WI38 (cell line): Measurements from ENCODE around the gene NOG.

Experiments used
- H3K4me3 ChIP-seq: 2 replicates; pipeline ENCODE4 v1.5.1; 2011; ENCODE audit warnings: low read depth, mild to moderate bottlenecking, control low read depth, low read length
- TF ChIP-seq, protein P1 (sequence below): IDR thresholded peaks from 2 replicates; pipeline ENCODE4 v1.5.1; 2012; ENCODE audit warnings: low read depth, mild to moderate bottlenecking, control low read depth, low read length

NOG gene

DNA sequence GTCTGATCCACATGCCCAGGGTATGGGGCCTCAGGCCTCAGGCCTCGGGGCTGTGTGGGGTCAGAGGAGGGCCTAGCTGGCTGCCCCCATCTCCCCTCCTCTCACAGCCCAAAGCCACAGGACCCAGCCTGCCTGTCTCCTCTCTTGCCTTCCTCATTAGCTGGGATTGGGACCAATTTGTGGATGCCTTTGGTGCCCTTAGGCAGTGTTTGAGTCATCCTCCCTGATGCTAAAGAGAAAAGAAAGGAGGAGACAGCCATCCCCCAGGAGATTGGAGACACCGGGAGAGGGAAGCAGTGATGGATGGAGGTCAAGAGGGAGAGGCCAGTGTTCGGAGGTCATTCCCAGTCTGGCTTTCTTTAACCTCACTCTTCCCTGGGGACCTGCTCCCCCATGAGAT is 23.3 kb upstream of the NOG start:
- H3K4me3 ChIP-seq: no peak overlapping the region
- TF ChIP-seq, protein P1, sequence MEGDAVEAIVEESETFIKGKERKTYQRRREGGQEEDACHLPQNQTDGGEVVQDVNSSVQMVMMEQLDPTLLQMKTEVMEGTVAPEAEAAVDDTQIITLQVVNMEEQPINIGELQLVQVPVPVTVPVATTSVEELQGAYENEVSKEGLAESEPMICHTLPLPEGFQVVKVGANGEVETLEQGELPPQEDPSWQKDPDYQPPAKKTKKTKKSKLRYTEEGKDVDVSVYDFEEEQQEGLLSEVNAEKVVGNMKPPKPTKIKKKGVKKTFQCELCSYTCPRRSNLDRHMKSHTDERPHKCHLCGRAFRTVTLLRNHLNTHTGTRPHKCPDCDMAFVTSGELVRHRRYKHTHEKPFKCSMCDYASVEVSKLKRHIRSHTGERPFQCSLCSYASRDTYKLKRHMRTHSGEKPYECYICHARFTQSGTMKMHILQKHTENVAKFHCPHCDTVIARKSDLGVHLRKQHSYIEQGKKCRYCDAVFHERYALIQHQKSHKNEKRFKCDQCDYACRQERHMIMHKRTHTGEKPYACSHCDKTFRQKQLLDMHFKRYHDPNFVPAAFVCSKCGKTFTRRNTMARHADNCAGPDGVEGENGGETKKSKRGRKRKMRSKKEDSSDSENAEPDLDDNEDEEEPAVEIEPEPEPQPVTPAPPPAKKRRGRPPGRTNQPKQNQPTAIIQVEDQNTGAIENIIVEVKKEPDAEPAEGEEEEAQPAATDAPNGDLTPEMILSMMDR: no peak

- H3K4me3 ChIP-seq: no peak overlapping the region
- TF ChIP-seq, protein P1: no peak
These were observed 22.0 kb upstream of the NOG start for GRCh38 chr17:56571456-56571855.

DNA sequence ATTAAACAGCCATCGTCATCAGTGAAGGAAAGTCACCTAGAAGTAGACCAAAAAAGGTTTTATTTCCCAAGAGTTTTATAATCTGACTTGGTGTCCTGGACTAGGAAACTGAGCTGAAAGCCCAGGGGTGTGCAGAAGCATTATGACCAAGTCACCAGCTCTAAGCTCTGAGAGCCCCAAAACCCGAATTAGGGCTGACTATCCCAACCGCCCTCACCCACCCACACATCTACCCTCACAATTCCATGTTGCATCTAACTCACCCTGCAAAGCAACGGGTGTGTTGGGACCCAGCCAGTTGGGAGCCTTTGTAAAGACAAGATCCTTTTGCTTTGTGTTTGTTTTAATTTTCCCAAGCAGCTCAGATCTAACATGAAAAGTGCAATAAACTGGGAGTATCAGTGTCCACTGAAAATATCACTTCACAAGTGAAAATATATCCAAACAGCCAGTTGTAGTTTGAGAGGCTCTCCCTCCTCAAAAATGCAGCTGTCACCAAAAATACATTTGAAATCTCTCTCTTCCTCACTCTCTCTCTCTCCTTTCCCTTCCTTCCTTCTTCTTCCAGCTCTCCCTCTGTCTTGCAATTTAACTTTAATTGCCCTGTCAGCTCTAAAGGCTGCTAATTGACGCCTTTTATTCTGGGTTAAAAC is 16.2 kb upstream of the NOG start:
- no peak overlapping the region for H3K4me3 ChIP-seq
- TF ChIP-seq, protein P1: no peak

DNA sequence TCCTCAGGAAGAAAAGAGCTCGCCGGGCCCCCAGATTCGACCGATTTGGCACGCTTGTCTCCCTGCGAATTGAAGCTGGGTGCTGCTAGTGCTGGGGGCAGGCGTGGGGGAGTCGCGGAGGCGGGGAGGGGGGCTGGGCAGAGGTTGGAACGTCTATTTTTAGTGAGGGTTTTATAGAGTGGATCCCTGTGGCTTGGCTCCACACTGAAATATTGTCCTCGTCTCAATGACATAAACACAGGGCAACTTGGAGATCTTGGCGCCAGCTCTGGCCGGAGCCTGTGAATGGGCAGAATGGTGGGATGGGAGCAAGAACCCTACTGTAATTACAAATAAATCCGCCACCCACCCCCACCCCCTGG is 15.7 kb upstream of the NOG start:
- TF ChIP-seq, protein P1: no peak
- no peak overlapping the region for H3K4me3 ChIP-seq

DNA sequence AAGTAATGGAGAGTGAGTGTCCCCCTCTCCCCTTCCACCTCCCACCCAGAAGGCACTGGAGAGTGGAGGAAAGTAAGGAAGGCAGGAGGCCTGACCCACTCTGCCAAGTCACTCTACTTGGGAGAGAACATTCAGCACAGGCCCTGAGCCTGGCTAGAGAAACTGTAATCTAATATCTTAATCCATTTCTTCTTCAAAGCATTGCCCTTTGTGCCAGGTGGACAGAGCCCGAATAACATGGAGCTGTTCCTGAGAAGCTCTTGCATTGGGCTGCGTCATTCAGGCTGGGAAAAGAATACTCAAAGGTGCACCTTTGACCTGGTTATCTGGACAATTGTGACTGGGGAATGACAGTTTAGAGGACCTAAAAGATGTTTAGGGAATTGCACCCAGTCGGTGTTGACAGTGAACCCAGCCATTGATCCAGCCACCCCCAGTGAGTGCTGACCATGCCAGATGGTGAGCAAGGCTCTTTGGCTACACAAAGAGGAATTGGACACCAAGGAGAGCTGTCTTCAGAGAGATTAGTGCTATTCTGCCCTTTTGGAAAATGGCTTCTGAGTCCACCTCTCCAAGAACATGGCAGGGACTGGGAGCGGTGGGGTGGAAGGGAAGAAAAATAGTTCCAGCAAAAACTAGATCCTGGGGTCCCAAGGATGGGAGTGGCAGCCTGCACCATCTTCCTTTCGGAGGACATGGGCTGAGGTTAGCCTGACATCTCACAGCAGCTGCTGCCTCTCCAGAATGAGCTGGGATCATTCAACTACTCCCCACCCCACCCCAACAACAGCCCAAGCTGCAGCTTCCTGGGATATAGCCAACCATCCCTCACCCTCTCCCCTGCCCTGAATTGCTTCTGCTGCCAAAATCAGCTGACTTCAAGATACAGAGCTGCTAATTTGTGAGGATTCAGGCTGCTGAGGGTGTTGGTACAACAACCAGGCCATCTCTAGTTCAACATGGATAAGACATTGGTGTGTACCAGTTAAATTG is 11.6 kb upstream of the NOG start:
- TF ChIP-seq, protein P1: no peak

GRCh38 chr17:56583772-56584171 is 9.7 kb upstream of the NOG start:
- TF ChIP-seq, protein P1: no peak
- no peak overlapping the region for H3K4me3 ChIP-seq

More for the DNA sequence above, 11.6 kb upstream of the NOG start:
- H3K4me3 ChIP-seq: no peak overlapping the region

- no peak overlapping the region for H3K4me3 ChIP-seq
- TF ChIP-seq, protein P1: no peak
These were observed 6.2 kb upstream of the NOG start for GRCh38 chr17:56587298-56587697.
